ENCODE results near the gene METTL21A.

Gene METTL21A

DNA sequence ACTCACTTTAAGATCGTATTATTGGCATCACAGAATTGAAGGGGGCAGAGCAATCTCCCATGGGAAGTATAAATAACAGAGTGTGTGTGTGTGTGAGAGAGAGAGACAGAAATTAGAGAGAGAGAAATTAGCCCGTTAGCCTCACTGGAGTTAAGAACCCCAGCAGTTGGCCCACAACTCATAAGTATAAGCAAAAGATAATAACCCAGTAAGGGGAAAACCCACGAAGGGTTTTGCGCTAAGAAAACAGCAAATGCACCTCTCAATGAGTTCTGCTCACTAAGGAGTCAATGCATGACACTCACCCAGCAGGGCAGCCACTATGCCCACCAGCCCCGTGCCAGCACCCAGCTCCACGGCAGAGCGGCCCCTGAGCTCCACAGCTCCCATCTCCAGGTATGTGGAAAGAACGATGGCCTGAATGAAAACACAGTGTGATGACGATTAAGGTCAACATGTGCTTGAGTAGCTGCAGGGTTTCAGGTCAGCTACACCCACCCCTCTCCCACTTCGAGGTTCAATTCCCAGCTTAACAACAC is 3.6 kb downstream of the METTL21A start:
- no peak for DNase-seq

GRCh38 chr2:207619764-207620203 is 5.4 kb downstream of the METTL21A start:
- DNase-seq, result no peak

DNA sequence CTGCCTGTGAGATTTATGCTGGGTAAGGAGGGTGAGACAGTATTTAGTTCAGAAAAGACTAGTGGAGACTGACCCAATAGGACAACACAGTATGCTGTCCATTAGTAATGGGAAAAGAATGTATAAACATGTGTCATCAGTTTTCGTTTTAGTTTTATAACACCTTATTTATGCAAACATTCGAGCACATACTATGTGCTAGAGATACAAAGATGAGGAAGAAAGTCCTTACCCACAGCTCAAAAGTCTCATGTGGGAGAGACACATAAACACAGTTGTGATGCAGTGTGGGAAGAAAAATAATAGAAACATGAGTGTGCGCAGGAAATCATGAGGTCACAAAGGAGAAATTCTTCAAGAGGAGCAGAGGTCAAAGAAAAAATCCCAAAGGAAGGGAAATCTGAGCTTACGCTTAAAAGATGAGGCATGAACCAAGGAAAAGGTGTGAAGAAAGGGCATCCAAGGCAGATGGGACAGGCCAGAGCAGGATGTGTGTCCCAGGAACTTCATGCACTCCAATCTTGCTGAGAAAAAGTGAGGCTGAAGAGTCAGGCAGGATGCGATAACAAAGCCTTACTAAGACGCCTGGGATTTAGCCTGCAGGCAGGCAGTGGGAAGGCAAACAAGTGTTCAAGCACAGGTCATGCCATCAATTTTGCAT is 8.1 kb downstream of the METTL21A start:
- peak; percentile 81 for DNase-seq

DNA sequence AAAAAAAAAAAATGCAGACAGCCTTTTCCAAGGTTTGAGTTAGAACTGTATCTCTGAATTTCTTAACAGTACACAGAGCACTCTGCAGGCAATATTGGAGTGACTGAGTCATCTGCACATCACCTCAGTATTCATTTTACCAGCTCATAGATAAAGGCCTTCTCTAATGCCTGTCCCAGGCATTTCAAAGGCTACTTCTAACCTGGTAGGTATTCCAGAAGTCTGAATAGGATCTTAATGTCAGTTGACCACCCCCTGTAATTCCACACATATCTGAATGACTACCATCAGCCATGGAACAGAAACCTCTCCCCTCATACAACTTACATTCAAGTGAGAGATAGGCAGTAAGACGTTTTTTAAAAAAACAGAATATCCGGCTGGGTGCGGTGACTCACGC is 9.0 kb downstream of the METTL21A start:
- peak; percentile 78 for DNase-seq

- peak; percentile 12 for DNase-seq
Observed at GRCh38 chr2:207614824-207615223, 10.4 kb downstream of the METTL21A start.

DNA sequence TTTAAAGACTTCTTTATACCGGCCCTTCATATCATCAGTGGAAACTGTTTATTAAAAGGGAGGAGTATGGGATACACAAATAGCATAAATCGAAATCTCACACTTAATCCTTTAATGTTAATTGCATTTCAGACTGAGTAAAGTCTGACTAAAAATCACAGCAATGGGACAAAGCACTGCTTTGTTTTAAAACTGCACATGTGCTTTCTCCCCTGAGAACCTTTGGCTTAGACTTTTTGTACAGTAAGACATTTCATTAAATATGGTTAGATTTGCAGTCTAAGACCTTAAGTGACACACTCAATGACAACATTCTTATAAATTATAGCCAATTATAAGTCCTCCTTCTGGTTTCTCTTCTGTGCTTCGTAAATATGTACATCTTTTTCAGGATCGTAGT is 12.5 kb downstream of the METTL21A start:
- DNase-seq, result no peak

DNA sequence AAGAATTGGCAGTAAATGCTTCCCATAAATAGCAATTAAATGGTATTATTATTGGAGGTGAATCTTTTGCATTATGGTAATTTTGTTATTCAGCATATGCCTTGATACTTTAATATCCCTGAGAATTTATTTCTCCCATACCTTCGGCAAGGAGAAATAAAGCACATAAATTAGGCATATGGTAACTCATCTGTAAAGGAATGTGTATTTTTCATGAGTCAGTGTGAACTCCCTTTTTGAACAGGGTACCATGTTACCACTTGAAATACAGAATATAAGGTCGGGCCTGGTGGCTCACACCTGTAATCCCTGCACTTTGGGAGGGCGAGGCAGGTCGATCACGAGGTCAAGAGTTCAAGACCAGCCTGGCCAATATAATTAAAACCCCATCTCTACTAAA is 18.4 kb downstream of the METTL21A start:
- DNase-seq, result no peak

DNA sequence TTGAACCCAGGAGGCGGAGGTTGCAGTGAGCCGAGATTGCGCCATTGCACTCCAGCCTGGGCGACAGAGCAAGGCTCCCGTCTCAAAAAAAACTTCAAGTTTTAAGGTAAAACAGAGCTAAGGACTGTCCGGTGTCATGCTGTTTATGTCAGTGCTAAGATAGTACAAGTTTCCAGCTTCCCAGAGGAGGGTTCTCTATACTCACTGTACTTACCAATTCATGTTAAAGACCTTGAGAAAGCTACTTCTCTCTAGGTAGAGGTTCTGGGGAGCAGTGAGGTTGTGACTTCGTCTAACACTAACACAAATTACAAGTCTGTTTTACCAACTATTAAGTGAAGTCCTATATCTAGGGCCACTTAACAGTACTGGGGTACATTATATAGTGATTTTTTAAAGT is 18.8 kb downstream of the METTL21A start:
- DNase-seq, result no peak

GRCh38 chr2:207603486-207603885 is 21.7 kb downstream of the METTL21A start:
- no peak for DNase-seq

DNA sequence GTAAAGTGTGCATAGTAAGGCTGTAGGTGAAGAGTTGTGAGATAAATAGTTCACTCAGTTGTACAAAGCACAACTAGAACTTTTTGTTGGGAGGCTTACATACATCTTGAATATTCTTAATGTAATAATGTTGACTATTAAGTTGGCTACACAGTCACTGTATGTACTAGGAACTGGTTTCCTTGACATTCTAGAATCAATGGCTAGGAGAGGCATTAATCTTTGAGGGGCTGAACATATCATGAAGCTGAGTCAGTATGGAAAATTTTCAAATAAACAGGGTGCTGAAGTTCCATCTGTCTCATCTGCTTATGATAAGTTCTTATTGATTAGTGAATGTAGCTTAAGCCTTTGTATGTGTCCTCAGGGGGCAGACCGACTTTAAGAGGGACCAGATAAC is 23.4 kb downstream of the METTL21A start:
- DNase-seq, result no peak

DNA sequence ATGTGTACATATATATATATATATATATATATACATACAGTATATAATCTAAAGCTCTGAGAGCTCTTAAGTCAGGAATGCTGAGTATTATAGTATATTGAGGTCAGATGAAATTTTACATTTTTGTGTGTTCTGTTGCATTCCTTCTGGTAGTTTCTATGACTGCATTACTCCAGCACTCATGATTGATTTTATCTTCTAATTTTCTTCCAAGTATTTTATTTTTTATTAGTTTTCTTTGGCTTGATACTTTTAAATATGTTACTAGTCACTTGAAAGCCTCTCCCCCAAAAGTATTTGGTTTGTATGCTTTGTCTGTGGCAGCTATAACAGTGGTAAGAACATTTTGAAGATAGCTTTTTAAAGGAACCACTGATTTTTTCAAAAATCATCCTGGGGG is 25.0 kb downstream of the METTL21A start:
- no peak for DNase-seq

- DNase-seq, result no peak
Observed at GRCh38 chr2:207599636-207600035, 25.6 kb downstream of the METTL21A start.

- DNase-seq, result no peak
Observed at GRCh38 chr2:207594731-207595130, 30.5 kb downstream of the METTL21A start.

DNA sequence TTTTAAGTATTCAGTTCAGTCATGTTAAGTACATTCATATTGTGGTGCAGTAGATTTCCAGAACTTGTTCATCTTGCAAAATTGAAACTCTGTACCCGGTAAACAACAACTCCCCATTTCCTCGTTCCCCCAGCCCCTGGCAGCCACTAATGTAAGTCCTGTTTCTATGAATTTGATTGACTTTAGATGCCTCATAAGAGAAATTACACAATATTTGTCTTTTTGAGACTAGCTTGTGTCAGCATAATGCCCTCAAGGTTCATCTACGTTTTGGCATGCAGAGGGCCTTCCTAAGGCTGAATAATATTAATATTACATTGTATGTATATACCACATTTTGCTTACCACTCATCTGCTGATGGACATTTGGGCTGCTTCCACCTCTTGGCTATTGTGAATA is 30.9 kb downstream of the METTL21A start:
- DNase-seq, result no peak

GRCh38 chr2:207593277-207593676 is 31.9 kb downstream of the METTL21A start:
- no peak for DNase-seq

DNA sequence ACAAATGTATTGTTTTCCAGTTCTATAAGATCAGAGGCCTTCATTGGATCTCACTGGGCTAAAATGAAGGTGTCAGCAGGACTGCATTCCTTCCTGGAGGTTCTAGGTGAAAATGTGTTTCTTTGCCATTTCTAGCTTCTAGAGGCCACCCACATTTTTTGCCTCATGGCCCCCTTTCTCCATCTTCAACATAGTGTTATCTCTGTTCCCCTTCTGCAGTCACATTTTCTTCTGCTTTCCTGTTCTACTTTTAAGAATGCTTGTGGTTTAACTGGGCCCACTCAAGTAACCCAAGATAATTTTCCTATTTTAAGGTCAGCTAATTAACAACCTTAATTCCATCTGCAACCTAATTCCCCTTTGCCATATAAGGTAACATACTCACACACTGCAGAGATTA is 36.1 kb downstream of the METTL21A start:
- DNase-seq, result no peak

GRCh38 chr2:207587305-207587704 is 37.9 kb downstream of the METTL21A start:
- no peak for DNase-seq

DNA sequence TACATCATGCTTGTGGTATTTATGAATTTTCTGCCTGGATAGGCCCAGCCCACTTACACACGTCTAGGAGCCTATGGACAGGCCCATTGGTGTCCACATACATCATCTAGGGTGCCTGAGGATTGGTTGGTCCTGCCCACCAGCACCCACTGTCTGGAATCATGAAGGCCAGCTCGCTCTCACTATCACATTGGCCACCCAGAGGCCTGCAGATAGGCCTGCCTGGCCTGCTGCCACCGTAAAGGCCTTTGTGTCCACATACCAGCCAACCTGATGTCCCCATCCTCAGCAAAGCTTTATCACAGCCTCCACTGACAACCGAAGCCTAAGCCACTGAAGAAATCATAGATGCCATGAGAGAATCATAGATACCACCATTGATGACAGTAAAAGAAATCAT is 40.2 kb downstream of the METTL21A start:
- DNase-seq, result no peak

DNA sequence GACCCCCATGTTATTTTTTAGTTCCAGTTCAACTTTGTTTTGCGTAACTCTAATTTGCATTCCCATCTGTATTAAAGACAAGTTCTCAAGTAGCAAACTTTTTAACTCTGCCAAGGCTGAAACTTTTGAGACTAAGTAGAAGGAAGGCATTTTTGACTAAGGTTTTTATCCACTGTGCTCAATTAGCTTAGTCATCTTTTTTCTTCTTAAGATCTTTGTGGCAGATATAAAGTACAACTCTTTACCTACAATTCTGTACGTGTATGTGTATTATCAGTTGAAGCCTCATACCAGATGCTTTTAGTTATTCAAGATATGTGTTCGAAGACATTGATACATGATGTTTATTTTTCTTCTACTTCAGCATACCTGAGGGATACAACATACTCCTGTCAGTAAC is 53.8 kb downstream of the METTL21A start:
- DNase-seq, result no peak

DNA sequence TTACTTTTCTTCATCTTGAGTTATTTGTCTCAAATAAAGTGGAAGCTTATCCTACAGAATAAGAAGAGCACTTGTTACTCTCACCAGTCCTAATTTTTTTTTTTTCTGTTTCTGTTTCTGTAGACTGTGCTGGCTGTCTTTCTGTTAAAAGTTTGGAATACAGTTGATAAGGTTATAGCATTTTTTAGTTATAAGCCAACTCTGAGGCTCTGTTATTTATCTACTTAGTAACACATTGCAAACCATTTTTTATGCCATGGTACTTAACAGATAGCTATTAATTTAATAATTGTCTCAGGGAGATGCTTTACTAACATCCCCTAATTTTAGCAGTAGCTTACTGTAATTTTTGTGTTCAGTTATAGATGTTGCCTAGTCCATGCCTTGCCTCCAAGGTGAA is 57.5 kb downstream of the METTL21A start:
- no peak for DNase-seq

DNA sequence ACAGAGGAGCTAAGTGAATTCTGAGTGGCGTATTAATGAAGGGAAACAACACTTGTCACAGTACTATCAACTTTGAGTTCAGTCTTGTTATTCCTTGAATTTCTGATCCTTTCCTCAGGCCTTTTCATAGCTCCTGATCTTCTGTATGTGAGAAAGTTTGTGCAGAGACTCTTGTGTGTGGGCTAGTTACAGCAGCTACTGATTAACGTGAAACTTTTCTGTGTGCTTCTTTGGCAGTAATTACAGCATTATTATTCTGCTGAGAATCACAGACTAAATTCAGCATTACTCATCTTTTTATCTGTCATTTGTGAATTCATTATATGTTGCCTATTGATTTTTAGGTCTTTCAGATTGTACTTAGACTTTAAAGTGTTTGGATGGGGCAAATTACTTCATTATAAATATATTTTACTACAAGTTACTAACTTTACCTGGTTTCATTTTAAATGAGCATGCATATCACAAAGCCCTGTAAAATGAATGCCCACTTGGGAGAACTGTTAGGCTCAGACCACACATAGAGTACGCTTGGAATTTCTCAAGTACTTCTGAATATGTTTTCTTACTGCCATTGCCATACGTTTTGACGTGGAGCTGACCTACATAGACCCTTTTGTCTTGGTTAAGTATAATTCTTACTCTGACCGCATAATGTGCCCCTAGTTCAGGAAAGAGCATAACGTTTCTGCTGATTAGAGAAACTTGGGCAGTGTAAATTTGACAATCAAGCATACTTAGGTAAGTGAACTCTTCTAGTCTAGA is 59.3 kb downstream of the METTL21A start:
- no peak for DNase-seq

Measured in NCI-H226 (cell line).